Cardiac fibroblast (primary cell): ENCODE data around the gene LMO7.

ENCODE experiments used
- DNase-seq, 2 donors: peaks; one replicate each; pipeline versions ENCODE4 v3.0.0 to v3.0.0-alpha.2; 2010; ENCODE audit warnings: low read depth in 2 of 2
- H3K4me3 ChIP-seq, 2 donors: replicated peaks in 1 of 2; 1 replicate in 1 of 2; 2 replicates in 1 of 2; pipeline ENCODE4 v1.5.1; 2011; ENCODE audit warnings: low read depth in 2 of 2, low read length in 2 of 2, mild to moderate bottlenecking in 2 of 2, moderate library complexity in 1 of 2
- CTCF ChIP-seq: IDR thresholded peaks from one replicate; pipeline ENCODE4 v1.5.1; 2011; ENCODE audit warnings: low read depth, mild to moderate bottlenecking, low read length, inconsistent platforms

Gene LMO7

GRCh38 chr13:75904012-75904411, 267.9 kb downstream of the LMO7 start:
- H3K4me3 ChIP-seq = no peak overlapping the region
- TF ChIP-seq CTCF = no peak
- no peak for DNase-seq

- no peak overlapping the region for H3K4me3 ChIP-seq
- no peak for TF ChIP-seq CTCF
- no peak for DNase-seq
Measured at GRCh38 chr13:75906315-75906714, 270.2 kb downstream of the LMO7 start.

- DNase-seq = no peak
- no peak overlapping the region for H3K4me3 ChIP-seq
Measured at GRCh38 chr13:75907044-75907443, 270.9 kb downstream of the LMO7 start.

GRCh38 chr13:75908141-75908540, 272.0 kb downstream of the LMO7 start:
- no peak for TF ChIP-seq CTCF
- peak in 1 of 2 donors; percentile 1 for DNase-seq

More at GRCh38 chr13:75907044-75907443, 270.9 kb downstream of the LMO7 start:
- TF ChIP-seq CTCF = no peak

More at GRCh38 chr13:75908141-75908540, 272.0 kb downstream of the LMO7 start:
- no peak overlapping the region for H3K4me3 ChIP-seq
